ENCODE measurements around the gene BAMBI.

BAMBI gene

GRCh38 chr10:28669227-28670173 lies 7.8 kb upstream of the BAMBI start:
- H3K9me3 ChIP-seq (ENCODE audit: control insufficient read depth, insufficient read depth, low read depth, low read length) = no peaks in the 10 kb centered on the region
- CTCF ChIA-PET = interaction anchor here (0.6 to 2.4 kb wide), 3 partner anchors 322 to 357 kb away, joined by 3 to 8 read pairs (median 3); no protein-coding TSS in a partner anchor
- H3K36me3 ChIP-seq (ENCODE audit: control insufficient read depth in 2 of 2, insufficient read depth in 1 of 2, low read length in 2 of 2) = no peaks in the 10 kb centered on the region
- H3K27ac ChIP-seq (ENCODE audit: extremely low read depth, low read depth, low read length) = peak overlapping the region; percentile 45; the same call in 1 of the 2 replicates
- POLR2A ChIA-PET = interaction anchor here (0.7 to 2.2 kb wide), 8 partner anchors 8 to 585 kb away, joined by 3 to 11 read pairs (median 4); partner anchors contain the start of gene BAMBI
- H3K4me1 ChIP-seq (ENCODE audit: control insufficient read depth, insufficient read depth, low read length) = peaks cover 10% of the 10 kb centered on the region; the same call in 1 of the 2 replicates
- peak overlapping the region; percentile 50 for H3K4me3 ChIP-seq (ENCODE audit: low read depth, low read length)
- TF ChIP-seq ZNF544 (tag by site-specific recombination; IDR thresholded peaks at IDR 0.05) (no peak), ZNF585B (tag by site-specific recombination; IDR thresholded peaks at IDR 0.05) (no peak), ZNF16 (tag by site-specific recombination; IDR thresholded peaks at IDR 0.05; ENCODE audit: low read depth) (no peak), MYNN (tag by site-specific recombination; IDR thresholded peaks at IDR 0.05; ENCODE audit: borderline replicate concordance) (no peak), ZFHX2 (tag by site-specific recombination; conservative IDR thresholded peaks at IDR 0.05) (peak; percentile 36), REST (tag by site-specific recombination; IDR thresholded peaks at IDR 0.05) (0 out of 2 replicates have a peak, but pooled peaks have one; percentile 5), ZNF335 (tag by site-specific recombination; conservative IDR thresholded peaks at IDR 0.05) (0 out of 2 replicates have a peak, but pooled peaks have one; percentile 5), ZBTB20 (tag by site-specific recombination; IDR thresholded peaks at IDR 0.05) (peak; percentile 11), OVOL3 (tag by site-specific recombination; IDR thresholded peaks at IDR 0.05) (no peak), ZNF169 (tag by site-specific recombination; IDR thresholded peaks at IDR 0.05) (no peak), ZNF223 (tag by site-specific recombination; IDR thresholded peaks at IDR 0.05) (no peak), ZNF513 (tag by site-specific recombination; IDR thresholded peaks at IDR 0.05) (no peak), ZNF76 (tag by site-specific recombination; IDR thresholded peaks at IDR 0.05; ENCODE audit: borderline replicate concordance, low read depth) (0 out of 2 replicates have a peak, but pooled peaks have one; percentile 10), KLF8 (tag by site-specific recombination; IDR thresholded peaks at IDR 0.05) (no peak), PRDM4 (tag by site-specific recombination; IDR thresholded peaks at IDR 0.05) (no peak), GLIS2 (tag by site-specific recombination; IDR thresholded peaks at IDR 0.05) (no peak), PRDM1 (tag by site-specific recombination; IDR thresholded peaks at IDR 0.05) (no peak), ZBTB10 (tag by site-specific recombination; IDR thresholded peaks at IDR 0.05) (no peak), PRDM10 (tag by site-specific recombination; IDR thresholded peaks at IDR 0.05) (peak; percentile 78), ZBTB17 (tag by site-specific recombination; IDR thresholded peaks at IDR 0.05) (peak; percentile 62), ZNF785 (tag by site-specific recombination; IDR thresholded peaks at IDR 0.05) (no peak), ZNF214 (tag by site-specific recombination; IDR thresholded peaks at IDR 0.05; ENCODE audit: borderline replicate concordance) (no peak)
